HG03108 (cell line): Measurements from ENCODE around the gene DOP1B.
"Not testable (repeated sequence)": the region's sequence is repeated elsewhere in the genome, so short reads cannot be mapped to it uniquely, and the experiment has no call there.

ENCODE experiments used
- ATAC-seq: cut with Tn5 transposase; IDR thresholded peaks from one replicate; pipeline ENCODE4 v1.9.1; 2021; ENCODE audit warnings: moderate library complexity; ENCODE audit not compliant: unreplicated experiment

DOP1B gene, protein sequence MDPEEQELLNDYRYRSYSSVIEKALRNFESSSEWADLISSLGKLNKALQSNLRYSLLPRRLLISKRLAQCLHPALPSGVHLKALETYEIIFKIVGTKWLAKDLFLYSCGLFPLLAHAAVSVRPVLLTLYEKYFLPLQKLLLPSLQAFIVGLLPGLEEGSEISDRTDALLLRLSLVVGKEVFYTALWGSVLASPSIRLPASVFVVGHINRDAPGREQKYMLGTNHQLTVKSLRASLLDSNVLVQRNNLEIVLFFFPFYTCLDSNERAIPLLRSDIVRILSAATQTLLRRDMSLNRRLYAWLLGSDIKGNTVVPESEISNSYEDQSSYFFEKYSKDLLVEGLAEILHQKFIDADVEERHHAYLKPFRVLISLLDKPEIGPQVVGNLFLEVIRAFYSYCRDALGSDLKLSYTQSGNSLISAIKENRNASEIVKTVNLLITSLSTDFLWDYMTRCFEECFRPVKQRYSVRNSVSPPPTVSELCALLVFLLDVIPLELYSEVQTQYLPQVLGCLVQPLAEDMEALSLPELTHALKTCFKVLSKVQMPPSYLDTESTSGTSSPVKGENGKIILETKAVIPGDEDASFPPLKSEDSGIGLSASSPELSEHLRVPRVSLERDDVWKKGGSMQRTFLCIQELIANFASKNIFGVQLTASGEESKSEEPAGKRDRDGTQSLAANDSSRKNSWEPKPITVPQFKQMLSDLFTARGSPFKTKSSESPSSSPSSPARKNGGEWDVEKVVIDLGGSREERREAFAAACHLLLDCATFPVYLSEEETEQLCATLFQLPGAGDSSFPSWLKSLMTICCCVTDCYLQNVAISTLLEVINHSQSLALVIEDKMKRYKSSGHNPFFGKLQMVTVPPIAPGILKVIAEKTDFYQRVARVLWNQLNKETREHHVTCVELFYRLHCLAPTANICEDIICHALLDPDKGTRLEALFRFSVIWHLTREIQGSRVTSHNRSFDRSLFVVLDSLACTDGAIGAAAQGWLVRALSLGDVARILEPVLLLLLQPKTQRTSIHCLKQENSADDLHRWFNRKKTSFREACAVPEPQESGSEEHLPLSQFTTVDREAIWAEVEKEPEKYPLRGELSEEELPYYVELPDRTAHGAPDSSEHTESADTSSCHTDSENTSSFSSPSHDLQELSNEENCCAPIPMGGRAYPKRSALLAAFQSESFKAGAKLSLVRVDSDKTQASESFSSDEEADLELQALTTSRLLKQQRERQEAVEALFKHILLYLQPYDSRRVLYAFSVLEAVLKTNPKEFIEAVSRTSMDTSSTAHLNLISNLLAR (N-terminal part only)

DNA sequence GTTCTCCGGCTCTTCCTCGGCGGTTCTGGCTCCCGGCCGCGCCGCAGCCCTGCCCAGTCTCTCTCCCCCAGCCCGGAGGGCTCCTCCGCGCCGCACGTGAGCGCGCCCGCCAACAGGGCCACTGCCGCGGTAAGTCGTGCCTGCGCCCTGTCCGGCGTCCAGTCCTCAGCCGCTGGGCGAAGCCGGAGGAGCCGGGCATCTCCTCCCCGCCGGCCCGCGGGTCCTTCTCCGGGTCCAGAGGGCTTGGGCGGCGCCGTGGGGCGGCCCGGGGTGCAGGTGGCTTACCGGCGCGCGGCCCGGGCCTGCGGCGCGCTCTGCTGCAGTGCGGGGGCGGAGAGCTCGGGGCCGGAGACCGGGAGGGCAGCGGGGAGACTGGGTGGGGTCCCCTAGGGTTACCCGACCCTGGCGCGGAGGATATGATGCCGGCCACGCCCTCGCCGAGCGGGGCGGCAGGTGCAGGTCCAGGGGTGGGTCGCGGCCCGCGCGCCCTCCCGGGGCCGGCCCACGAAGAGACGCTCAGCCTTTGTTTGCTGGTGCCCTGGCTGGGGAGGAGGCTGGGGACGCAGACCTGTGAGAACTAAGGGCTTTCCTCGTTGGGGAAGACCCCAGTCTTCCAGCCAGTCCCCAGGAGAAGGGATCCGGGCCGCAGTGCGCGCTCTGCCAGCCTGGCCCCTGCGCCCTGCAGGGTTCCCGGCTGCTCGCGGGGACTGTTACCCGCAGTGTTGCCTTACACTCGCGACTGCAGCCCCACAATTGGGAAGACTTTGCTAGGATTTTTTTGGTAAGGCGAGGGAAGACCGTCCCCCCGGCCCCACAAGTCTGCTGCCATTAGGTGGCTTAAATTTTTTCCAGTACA lies at the start of gene DOP1B:
Gene DOP1B, plus strand, starts transcription at position 10 of the 856 bp plus-strand sequence. CDS start 7,910 bp downstream, outside the sequence.
- ATAC-seq = peak; percentile 13

DNA sequence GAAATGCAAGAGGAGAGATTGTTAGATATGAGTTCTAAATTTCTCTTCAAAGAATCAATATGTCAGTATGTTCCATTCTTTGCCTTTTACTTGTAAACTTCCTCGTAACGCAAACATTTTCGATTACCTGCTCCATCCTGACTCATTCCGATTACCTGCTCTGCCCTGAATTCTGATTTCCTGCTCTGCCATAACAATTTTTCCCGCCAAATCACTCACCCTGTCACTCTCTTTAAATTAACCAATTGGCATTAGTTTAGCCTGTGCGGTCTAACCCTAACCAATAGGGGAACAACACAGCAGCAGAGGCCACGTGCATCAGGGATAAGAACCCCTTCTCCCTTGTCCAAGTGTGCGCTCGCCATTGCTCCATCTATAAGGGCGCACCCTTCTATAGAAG lies 46.8 kb upstream of the DOP1B start:
- no peak for ATAC-seq

DNA sequence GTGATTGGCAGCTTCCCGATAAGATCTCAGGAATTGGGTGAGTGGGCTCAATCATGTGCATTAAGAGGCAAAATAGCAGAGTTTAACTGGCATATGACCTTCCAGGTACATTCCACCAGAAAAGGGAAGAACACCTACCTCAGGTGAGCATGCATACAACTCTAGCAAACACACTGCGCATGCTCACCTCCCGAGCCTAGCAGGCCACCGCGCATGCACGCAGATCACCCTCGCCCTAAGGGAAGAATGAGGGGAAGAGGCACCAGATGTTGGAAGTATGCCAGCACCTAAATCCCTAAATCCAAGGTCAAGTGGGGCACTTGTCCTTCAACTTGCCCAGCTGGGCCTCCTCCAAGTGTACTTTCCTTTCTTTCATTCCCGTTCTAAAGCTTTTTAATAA lies 45.4 kb upstream of the DOP1B start:
- ATAC-seq = no peak

DNA sequence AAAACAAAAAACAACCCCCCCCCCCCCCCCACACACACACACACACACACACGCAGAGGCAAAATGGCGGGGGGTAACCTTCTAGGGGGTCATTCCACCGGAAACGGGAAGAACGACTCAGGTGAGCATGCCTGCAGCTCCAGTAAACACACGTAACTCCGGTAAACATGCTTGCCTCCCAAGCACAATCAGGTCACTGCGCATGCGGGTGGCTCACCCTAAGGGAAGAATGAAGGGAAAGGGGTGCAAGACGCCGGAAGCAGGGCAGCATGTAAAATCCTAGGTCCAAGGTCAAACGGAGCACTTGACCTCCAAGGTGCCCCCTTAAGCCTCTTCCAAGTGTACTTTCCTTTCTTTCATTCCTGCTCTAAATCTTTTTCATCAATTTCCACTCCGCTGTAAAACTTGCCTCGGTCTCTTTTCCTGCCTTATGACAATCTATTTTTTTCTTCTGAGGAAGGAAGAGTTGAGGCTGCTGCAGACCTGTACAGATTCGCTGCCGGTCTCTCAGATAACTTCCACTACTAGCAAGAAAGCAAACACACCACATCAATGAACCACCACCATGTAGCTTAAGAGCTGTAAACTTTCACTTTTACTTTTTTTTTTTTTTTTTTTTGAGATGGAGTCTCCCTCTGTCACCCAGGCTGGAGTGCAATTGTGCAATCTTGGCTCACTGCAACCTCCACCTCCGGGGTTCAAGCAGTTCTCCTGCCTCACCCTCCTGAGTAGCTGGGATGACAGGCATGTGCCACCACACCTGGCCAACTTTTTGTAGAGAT lies 42.8 kb upstream of the DOP1B start:
- no peak for ATAC-seq

DNA sequence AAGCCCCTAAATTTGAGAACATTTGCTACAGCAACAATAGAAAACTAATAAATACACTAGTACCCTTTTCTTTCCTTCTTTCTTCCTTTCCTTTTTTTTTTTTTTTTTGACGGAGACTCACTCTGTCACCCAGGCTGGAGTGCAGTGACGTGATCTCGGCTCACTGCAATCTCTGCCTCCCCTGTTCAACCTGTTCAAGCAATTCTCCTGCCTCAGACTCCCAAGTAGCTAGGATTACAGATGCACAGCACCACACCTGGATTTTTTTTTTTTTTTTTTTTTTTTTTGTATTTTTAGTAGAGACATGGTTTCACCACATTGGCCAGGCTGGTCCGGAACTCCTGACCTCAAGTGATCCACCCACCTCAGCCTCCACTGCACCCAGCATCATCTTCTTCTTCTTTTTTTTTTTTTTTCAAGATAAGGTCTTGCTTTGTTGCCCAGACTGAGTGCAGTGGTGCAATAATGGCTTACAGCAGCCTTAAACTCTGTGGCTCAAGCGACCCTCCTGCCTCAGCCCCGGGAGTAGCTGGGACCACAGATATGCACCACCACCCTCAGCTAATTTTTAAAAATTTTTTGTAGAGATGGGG lies 41.4 kb upstream of the DOP1B start:
- no peak for ATAC-seq

DNA sequence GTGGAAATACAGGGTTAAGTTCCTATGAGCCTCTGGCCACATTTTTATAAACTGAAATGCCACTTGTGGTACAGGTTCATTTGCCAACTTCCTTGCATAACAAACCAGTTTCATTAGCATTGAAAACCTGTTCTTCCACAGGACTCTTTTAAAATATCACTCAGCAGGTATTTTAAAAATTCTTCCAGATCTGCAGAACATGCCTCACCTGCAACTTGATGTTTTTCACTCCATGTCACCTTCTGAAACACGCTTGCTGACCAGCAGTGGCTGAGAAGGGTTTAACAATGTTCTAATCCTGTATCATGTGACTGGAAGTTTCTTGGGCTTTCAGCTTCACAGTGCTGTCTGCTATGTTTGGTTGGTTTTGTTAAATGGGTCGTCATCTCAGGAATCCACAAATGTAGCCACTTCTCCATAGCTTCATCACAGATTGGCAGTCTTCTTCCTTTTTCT lies 39.3 kb upstream of the DOP1B start:
- no peak for ATAC-seq

DNA sequence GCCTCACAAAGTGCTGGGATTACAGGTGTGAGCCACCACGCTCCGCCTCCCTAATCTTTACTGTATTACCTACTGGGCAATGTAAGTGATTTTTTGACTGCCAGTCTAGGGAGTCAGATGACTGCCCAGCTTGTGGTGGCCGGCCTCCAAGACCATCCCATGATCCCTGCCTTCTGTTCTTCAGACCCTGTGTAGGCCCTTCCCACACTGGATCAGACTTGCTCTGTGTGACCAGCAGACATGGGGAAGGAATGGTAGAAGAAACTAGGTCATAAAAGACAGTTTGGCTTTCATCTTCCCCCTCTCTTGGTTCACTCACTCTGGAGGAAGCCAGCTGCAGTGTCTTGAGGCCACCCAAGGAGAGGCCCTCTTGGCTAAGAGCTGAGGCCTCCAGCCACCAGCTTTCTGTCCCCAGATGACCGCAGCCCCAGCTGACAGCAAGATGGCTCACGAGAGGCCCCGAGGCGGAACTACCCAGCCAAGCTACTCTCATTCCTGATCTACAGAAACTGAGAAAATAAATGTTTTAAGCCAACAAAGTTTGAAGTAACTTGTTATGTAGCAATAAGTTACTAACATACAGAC lies 36.2 kb upstream of the DOP1B start:
- no peak for ATAC-seq

DNA sequence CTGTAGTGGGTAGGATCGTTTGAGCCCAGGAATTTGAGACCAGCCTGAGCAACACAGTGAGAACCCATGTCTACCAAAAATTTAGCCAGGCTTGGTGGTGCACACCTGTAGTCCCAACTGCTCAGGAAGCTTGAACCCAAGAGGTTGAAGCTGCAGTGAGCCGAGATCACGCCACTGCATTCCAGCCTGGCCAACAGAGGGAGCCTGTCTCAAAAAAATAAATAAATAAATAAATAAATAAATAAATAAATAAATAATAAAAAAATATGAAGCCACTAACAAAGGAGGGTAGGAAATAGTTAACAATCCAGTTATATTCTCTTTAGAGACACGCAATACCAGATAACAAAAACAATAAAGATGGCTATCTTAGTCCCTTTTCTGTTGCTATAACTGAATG lies 33.6 kb upstream of the DOP1B start:
- no peak for ATAC-seq

DNA sequence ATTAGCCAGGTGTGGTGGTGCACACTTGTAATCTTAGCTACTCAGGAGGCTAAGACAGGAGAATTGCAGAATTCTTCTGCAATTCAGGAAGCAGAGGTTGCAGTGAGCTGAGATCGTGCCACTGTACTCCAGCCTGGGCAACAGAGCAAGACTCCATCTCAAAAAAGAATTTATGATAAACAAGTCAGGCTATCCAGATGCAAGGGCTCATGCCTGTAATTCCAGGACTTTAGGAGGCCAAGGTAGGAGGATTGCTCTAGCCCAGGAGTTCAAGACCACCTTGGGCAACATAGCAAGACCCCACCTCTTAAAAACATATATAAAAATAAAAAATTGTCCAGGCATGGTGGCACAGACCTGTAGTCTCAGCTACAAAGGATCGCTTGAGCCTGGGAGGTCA lies 32.2 kb upstream of the DOP1B start:
- no peak for ATAC-seq

DNA sequence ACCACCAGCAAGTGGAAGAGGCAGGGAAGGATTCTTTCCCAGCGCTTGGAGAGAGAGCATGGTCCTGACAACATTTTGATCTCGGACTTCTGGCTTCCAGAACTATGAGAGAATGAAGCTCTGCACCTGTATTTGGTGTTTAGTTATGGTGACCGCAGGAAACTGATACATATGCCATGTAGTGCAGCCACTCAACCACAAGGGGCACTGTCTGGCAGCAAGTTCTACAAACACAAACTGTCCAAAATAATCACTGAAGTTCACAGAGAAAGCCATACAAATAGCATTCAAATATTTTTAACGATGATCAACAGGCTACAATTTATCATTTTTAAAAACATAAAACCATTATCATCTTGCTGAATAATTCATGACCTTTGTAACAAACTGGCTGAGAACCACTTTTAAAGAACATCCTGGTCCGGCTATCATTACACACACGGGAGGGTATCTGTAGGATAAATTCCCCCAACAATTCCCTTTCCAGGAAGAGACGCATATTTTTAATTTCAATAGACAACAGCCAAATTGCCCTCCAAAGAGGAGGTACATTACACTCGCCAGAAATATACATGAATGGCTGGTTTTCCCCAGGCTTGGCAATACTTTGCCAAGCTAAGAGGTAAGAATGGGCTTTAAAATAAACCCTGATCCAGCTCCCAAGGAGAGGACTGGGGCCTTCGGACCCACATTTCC lies 31.0 kb upstream of the DOP1B start:
- no peak for ATAC-seq

DNA sequence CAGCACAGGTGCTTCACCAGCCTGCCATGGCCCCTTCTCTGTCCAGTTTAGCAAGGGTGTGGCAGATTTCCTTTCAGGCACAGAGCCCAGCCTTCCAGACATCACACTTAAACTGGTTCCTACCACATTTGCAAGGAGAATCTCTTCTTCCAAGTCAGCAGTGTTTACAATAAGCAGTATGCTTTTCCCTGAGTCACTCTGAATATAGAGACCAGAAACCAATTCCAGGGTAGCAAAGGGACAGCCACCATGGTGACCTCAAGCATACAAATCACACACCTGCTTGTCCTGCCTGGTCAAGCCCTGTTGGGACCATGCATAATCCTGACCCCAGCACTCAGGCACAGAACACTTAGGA lies 30.4 kb upstream of the DOP1B start:
- ATAC-seq = no peak

DNA sequence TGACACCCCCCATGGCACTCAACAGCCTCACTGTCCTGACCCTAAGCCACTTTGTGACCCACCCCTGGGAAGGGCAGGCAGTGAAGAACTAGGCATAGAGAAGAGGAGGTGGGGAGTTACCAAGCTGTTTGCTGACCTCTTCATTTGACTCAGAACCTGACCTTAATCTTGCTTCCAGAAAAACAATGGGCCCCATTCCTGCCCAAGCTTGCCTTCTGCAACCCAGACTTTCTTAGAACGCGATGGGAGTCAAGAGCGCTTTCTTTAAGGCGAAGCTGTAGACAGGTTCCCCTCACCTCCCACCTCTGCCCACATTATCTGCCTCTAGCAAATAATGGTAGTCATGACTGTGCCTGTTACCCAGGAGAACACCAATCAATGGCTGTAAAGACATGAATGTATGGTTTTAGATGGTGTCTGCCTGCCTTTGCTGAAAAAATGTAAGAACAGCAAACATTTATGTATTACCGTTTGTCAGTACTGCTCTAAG lies 30.0 kb upstream of the DOP1B start:
- ATAC-seq = no peak

DNA sequence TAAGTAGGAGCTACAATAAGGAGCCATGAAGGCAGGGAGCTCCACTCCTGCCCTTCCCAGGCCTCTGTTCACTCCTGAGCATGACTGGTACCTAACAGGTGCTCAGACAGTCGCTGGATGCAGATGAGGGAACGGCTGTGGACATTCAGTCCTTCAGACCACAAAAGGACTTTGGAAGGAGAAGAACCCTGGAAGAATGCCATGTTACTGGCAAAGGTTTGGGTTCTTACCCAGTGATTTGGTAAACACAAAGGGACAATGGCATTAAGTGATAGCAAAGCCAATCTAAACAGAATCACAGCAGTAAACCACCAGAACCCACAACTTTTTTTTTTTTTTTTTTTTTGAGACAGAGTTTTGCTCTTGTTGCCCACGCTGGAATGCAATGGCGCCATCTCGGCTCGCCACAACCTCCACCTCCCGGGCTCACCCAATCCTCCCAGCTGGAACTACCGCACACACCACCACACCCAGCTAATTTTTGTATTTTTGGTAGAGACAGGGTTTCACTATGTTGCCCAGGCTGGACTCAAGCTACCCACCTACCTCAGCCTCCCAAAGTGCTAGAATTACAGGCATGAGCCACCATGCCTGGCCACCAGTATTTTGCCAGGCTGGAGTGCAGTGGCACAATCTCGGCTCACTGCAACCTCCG lies 29.2 kb upstream of the DOP1B start:
- no peak for ATAC-seq

DNA sequence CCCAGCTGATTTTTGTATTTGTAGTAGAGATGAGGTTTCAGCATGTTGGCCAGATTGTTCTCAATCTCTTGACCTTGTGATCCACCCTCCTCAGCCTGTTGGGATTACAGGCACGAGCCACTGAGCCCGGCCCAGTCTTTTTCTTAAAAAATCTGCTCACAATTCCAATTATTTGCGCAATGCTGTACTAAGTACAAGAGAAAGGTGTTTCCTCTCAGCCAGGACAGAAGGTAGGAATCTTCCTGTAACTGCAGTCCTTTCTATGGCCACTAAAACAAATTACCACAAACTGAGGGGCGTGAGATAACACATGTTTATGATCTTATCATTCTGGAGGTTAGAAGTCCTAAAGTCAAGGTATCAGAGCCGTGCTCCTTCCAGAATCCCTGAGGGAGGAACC lies 28.6 kb upstream of the DOP1B start:
- no peak for ATAC-seq

DNA sequence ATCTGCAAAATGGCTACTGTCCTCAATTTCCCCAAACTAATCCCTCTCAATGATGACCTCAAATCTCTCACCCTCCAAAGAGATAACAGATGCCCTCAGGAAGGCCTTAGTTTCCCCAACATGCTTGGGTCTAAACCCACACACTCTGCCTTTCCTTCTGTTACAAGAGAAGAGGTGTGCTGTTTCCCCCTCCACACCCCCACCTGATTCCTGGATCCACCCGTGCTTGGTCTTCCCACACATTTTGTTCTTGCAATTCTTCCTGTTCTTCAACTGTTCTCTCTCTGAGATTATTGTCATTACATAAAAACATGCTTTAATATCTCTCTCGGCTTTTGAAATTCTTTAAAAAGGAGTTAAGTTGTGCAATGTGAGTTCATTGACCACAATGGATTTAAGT lies 27.4 kb upstream of the DOP1B start:
- no peak for ATAC-seq

DNA sequence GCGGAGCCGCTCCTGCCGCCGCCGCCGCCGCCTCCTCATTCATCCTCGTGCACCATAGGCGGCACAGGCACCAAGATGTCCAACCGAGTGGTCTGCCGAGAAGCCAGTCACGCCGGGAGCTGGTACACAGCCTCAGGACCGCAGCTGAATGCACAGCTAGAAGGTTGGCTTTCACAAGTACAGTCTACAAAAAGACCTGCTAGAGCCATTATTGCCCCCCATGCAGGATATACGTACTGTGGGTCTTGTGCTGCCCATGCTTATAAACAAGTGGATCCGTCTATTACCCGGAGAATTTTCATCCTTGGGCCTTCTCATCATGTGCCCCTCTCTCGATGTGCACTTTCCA lies 26.2 kb upstream of the DOP1B start:
- ATAC-seq = not testable (repeated sequence)

DNA sequence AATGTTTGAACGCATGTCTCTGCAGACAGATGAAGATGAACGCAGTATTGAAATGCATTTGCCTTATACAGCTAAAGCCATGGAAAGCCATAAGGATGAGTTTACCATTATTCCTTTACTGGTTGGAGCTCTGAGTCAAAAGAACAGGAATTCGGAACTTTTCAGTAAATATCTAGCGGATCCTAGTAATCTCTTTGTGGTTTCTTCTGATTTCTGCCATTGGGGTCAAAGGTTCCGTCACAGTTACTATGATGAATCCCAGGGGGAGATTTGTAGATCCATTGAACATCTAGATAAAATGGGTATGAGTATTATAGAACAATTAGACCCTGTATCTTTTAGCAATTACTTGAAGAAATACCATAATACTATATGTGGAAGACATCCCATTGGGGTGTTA lies 25.8 kb upstream of the DOP1B start:
- not testable (repeated sequence) for ATAC-seq

DNA sequence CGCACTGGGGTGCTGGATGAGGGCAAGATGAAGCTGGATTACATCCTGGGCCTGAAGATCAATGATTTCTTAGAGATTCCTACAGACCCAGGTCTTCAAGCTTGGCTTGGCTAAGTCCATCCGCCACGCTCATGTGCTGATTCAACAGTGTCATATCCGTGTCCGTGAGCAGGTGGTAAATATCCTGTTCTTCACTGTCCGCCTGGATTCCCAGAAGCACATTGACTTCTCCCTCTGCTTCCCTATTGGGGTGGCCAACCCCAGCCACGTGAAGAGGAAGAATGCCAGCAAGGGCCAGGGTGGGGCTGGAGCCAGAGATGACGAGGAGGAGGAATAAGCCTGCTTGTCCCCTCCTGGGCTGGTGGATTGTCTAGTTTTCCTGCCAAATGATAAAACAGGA lies 23.9 kb upstream of the DOP1B start:
- ATAC-seq = no peak
